Mononuclear cell (primary cell): ENCODE results near the gene FAM53C. TPM values are rescaled to one million over a fixed set of nuclear protein-coding genes. Genes with fewer than 3 reads are reported as not detected.
"Not testable (repeated sequence)": the region's sequence is repeated elsewhere in the genome, so short reads cannot be mapped to it uniquely, and the experiment has no call there.

Experiments used
- H3K27me3 ChIP-seq: 2 replicates; pipeline ENCODE4 v1.6.0; 2011; ENCODE audit warnings: low read length, control low read depth; ENCODE audit not compliant: insufficient read depth
- H3K4me1 ChIP-seq: 2 replicates; pipeline ENCODE4 v1.5.1; 2011; ENCODE audit warnings: mild to moderate bottlenecking, low read length, control low read depth; ENCODE audit not compliant: insufficient read depth
- H3K4me3 ChIP-seq: 2 replicates; pipeline ENCODE4 v1.5.1; 2011; ENCODE audit warnings: mild to moderate bottlenecking, low read length, moderate library complexity
- H3K9me3 ChIP-seq: 2 replicates; pipeline ENCODE4 v1.5.1; 2011; ENCODE audit warnings: low read depth, mild to moderate bottlenecking, control low read depth, low read length
- total RNA-seq: library from RNA; depleted of rRNA; stranded (reverse); fragments of >200 nt; gene quantifications from one replicate; pipeline ENCODE4 v1.2.3, GENCODE V29; 2012

The FAM53C gene
- 72.2 TPM for total RNA-seq

DNA sequence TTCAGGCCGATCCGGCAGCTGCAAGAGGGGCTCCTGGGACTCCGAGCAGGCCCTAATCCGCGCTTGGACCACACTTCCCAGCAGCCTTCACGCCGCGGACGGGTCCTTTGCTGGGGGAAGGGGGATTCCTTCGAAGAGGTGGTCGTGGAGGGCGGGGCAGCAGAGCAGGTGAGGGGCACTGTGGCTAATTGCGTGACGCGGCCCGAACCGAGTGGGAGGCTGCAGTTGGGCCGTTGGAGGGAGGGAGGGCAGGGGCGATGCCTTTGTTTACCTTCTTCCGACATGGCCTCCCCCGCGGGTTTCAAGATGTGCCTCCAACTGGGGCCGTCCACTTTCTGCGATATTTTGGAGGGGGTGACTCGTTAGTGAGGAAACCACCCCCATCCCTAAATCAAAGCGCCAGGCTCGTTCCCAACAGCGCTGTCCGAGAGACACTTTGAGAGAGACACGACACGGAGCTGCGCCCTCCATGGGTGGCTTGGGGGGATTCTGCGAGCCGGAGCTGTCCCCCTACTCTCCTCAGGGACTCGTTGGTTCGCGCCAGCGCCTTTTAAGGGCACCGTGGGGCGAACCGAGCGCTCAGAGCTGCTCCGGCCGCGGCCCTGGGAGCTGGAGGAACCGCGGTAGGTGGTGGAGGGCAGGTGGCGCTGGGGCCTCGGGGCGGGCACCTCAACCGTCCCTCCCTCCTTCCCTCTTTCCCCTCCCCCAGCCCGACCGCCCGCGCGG is at the start of gene FAM53C:
TSS of gene FAM53C (plus strand) at position 582 of the 726 bp plus-strand sequence. CDS start 3,070 bp downstream, outside the sequence.
- H3K27me3 ChIP-seq, result no peaks in the 10 kb centered on the region
- H3K4me1 ChIP-seq, result peaks cover 35% of the 10 kb centered on the region
- H3K4me3 ChIP-seq, result peak within 1 kb of the TSS; percentile 81
- no peaks in the 10 kb centered on the region for H3K9me3 ChIP-seq

DNA sequence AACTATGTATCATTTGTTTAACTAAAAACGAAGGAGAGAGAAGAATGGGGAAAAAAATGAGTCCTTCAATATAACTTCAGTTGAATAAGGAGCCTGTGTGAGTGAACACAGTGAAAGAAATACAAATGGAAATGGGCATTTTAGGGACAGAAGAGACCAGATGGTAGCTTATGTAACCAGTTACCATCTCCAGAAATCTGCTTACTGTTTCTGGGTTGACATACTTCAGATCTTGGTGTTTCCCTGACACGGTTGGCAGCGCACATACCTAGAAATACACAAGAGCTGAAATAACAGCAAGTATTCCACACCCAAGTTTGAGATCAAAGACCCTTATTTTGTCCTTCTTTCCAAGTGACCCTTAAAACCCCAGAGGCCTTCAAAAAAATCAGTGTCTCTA is 48.8 kb upstream of the FAM53C start:
- Histone ChIP-seq H3K27me3 (no peaks in the 10 kb centered on the region), H3K9me3 (no peaks in the 10 kb centered on the region), H3K4me1 (peaks cover 3% of the 10 kb centered on the region), H3K4me3 (no peak overlapping the region)

DNA sequence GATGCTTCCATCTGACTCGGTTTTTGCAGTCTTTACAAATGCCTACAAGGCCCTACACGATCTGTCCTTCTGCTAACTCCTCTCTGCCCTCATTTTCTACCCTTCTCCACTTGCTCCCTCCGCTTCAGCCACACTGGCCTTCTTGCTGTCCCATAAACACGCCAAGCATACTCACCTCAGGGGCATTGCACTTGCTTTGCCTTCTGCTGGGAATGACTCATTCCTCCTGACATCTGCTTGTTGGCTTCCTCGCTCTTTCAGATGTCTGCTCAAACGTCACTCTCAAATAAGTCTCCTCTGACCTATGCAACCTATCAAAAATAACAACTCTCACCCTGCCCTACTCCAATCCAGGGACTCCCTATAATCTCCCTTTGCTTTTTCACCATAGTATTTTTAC is 34.7 kb upstream of the FAM53C start:
- Histone ChIP-seq H3K9me3 (no peaks in the 10 kb centered on the region), H3K27me3 (no peaks in the 10 kb centered on the region), H3K4me1 (no peaks in the 10 kb centered on the region), H3K4me3 (no peak overlapping the region)

DNA sequence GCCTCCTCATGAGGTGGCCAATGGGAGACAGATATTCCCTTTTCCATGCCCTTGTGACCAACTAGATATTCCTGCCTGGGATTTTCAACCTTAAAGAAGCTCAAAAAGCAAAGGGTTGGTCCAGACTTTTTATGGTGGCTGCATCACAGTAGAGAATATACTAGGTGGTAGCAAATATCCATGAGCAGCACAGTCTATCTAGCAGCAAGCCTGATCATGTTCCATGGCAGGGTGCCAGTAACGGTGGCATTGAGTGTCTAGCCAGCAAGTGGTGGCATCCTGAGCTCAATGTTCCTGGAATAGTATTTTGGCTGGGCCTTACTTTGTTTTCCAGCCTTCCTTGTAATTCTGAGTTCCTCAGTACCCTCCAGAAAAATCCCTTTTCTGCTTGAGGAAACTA is 32.3 kb upstream of the FAM53C start:
- Histone ChIP-seq H3K9me3 (no peaks in the 10 kb centered on the region), H3K4me3 (no peak overlapping the region), H3K27me3 (no peaks in the 10 kb centered on the region), H3K4me1 (no peaks in the 10 kb centered on the region)

DNA sequence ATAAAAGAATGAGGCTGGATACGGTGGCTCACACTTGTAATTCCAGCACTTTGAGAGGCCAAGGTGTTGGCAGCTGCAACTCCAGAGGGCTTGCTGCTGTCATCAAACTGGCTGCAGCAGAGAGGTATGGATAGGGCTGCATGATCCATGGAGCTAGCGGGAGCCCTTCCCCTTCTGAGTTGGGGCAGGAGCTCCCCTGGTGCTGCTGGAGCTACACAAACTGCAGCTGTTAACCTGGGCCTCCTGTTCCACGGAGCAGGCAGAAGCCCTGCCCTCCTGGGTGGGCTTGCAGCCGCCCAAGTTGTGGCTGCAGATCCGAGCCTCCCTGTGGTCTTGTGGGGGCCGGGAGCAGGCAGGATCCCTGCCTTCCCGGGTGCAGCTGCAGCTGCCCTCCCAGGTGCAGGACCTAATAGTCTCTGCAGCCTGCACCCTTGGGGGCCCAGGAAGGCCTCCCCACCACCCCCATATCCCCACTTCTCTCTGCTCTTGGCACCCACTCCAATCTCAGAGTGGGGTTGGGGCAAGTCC is 22.3 kb upstream of the FAM53C start:
- H3K9me3 ChIP-seq, result no peaks in the 10 kb centered on the region
- no peaks in the 10 kb centered on the region for H3K27me3 ChIP-seq
- no peak overlapping the region for H3K4me3 ChIP-seq
- H3K4me1 ChIP-seq, result no peaks in the 10 kb centered on the region

DNA sequence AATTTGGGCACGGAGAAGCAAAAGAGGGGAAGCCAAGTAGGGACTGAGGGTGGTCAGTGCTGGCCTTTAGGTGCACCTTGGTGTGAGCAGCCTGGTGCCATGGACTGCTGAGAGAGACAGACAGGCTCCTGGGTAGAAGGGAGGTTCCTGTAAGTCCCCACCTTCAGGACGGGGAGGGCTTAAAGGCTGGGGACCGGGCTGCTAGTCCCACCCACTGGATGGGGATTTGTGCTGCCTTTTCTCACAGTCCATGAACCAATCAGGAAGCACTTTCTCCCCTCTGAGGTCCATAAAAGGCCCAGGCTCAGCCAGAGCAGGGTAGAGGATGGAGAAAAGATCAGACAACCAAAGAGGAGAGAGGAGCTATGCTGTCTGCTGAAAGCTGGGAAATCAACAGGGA is 21.7 kb upstream of the FAM53C start:
- Histone ChIP-seq H3K27me3 (no peaks in the 10 kb centered on the region), H3K9me3 (no peaks in the 10 kb centered on the region), H3K4me1 (no peaks in the 10 kb centered on the region), H3K4me3 (no peak overlapping the region)

DNA sequence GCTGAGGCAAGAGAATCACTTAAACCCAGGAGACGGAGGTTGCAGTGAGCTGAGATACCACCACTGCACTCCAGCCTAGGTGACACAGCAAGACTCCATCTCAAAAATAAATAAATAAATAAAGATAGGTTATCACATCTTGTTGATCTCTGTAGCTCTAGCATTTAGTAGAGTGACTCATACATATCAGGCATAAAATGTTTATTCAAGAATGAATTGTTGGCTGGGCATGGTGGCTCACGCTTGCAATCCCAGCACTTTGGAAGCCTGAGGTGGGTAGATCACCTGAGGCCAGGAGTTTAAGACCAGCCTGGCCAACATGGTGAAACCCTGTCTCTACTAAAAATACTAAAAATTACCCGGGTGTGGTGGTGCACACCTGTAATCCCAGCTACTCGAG is 19.9 kb upstream of the FAM53C start:
- not testable (repeated sequence) for H3K4me1 ChIP-seq, H3K27me3 ChIP-seq, H3K9me3 ChIP-seq

DNA sequence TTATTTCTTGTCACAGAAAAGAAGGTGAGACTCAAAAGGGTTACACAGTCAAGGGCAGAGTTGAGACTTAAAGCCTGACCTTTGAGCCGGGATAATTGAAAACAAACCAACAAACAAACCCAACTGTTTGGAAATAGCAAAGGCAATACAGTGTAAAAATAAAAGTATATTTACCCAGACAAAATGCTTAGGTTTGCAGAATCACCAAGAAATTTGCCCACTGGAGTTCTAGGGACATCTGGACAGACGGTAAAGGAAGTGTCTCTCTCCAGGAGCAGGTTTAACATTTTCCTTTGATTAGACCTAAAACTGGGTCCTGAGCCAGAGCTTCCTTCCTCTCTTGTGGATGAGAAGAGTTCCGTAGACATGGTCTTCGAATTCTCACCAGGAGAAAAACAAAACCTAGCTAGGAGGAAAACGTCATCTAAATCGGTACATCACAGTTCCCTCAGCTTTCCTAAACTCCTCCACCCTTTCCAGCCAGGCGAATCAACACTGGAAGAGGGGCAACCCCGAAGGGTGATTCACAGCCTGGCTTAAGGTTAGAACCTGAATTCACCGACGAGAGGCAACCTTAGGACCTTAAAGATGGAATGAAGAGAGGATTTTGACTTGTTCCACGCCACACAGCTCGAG is 7.1 kb upstream of the FAM53C start:
- Histone ChIP-seq H3K4me3 (peak overlapping the region; percentile 52), H3K9me3 (no peaks in the 10 kb centered on the region), H3K4me1 (peaks cover 18% of the 10 kb centered on the region), H3K27me3 (no peaks in the 10 kb centered on the region)

More for the DNA sequence above, 19.9 kb upstream of the FAM53C start:
- not testable (repeated sequence) for H3K4me3 ChIP-seq

DNA sequence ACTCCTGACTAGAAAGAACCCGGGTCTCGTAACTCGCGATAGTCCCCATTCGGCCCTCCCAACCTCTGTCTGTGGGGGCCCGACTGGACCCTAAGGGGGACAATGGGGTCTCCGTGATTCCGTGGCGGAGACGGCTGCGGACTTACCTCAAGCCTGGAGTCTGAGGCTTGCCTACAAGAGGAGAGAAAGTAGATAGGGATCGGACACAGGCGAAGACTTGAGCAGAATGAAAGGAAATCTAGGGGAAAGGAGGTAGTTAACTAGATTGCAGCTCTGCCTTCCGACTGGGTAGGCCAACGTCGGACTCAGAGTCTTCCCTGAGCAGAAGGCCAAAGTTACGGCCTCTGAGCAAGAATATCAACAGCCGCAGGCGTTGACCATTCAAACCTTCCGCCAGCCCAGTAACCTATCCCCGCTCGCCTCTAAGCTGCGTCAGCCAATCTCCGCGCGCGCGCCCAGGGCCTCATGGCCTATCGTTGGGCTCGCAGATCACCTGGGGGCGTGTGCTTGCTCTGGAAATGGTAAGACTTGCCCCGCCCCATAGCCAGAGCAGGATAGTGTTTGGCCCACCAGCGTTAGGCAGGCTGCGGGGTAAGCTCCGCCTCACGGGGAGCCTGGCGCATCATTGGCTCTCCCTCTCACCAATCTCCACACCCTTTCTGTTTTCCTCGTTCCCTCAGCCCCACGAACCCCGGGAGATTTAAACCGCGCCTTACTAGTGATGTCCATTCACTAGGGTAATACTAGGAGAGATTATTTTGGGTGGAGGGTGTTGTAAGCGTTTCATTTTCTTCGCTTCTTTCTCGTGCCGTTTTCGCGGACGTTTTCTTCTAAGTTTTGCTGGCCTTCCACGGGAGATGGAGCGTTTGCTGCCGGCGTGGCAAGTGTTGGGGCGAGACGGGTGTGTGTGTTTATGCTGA is 6.4 kb upstream of the FAM53C start, which contains the start of gene CDC25C:
TSS of gene CDC25C (minus strand) at position 356 of the 920 bp plus-strand sequence. CDS start 624 bp downstream, outside the sequence.
- peak within 1 kb of the TSS; percentile 52 for H3K4me3 ChIP-seq
- H3K9me3 ChIP-seq, result no peaks in the 10 kb centered on the region
- peaks cover 20% of the 10 kb centered on the region for H3K4me1 ChIP-seq
- no peaks in the 10 kb centered on the region for H3K27me3 ChIP-seq

DNA sequence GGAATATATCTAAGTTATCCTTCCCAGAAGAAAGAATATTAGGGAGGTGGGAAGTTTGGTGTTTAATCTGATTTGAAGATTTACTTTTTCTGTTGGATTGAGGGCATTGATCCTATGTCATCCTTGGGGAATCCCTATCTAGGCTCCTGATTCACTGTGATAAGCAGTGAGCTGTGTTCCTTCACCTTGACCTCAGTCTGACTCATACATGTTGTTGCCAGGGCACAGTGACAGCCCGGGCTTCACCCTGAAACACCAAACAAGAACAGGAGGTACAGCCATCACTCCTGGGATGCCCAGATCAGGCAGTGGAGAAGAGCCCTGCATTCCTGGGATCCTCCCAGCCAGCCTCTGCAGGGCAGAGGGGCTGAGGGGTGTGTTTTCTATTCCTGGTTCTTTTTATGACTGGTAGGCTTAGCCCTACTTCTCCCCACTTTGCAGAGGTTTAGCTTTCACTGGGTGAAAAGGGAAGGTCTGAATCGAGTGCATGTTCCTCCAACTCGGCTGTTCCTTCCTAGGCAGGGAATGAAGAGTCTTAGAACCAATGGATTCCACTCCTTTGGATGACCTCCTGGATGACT is 3.1 kb upstream of the FAM53C start:
- no peaks in the 10 kb centered on the region for H3K9me3 ChIP-seq
- H3K27me3 ChIP-seq, result no peaks in the 10 kb centered on the region
- peaks cover 40% of the 10 kb centered on the region for H3K4me1 ChIP-seq
- no peak overlapping the region for H3K4me3 ChIP-seq

DNA sequence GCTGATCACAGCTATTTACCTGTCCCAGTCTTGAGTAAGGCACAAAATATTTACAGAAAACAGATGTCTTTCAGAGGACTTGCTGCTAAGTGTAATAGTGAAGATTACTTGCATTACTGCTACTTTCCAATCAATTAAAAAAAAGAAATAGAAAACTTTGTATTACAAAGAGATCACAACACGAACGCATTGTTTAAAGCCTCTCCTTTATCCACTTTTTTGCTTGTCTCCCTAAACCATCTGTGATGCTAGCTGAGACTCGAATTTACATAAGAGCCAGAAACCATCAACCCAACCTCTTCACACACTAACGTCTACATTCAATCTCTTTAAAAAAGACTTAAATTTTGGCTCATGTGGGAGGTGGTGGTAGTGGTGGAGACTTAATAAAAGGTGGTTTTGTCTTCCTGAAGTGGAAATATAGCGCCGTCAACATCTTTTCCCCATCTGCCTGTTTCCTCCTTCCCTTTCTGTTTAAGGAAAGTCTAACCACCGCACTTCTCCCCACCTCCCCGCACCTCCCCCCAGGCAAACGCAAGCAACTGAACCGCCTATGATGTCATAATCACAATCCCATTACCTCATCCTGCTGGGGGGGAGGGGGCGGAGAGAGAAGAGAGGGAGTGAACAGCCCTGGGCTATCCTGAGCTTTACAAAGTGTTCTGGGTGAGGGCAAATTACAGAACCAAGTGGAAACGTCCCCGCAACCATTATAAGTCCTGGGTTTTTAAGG is 948 bp upstream of the FAM53C start:
- Histone ChIP-seq H3K4me3 (peak overlapping the region; percentile 81), H3K4me1 (peaks cover 41% of the 10 kb centered on the region), H3K27me3 (no peaks in the 10 kb centered on the region), H3K9me3 (no peaks in the 10 kb centered on the region)

DNA sequence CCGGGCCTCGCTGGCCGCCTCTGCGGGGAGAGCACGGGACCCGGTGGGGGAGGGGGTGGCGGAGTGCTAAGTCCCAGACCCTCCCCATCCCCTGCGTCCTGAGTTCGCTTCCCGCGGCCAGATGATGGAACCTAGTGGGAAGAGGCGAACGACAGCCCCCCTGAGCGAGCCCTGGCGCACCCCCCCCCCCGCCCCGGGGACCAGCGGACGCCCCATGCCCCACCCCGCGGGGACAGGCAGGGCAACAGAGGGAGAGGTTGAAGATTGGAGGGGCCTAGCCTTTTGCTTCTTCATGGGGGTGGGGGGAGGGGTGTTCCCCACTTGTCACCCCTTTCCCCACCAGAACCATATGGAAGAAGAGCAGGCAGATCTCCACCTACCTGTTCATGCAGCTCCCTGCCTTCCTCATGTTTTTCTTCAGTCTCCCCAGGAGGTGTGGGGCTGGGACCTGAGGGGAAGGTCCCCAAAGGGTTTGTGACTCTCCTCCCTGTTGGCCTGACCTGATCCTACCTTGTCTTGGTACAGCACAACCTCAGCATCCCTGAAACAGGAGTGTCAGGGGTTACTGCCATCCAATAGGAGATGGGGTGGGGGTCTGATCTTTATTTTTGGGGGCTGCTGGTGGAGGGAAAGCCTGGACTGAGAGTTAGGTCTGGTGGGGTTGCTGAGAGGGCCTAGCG is 485 bp downstream of the FAM53C start:
- Histone ChIP-seq H3K4me1 (peaks cover 41% of the 10 kb centered on the region), H3K27me3 (no peaks in the 10 kb centered on the region), H3K4me3 (peak overlapping the region; percentile 81), H3K9me3 (no peaks in the 10 kb centered on the region)

DNA sequence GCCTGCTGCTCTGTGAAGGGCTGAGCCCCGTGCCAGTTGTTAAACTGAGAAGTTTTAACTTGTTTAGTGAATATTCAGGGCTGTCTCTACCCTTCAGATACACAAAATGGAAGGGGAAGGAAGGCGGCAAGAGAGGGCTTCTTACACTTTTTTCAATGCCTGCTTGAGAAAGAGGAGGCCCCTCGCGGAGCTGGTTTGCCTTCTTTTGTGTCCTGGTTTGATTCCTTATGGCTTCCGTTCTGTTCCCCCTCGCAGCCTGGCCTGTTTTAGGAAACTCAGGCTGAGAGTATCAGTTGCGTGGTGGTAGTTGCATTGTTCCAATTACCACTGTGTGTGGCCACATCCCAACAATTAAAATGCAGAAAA is 1.0 kb downstream of the FAM53C start:
- Histone ChIP-seq H3K4me3 (peak overlapping the region; percentile 81), H3K9me3 (no peaks in the 10 kb centered on the region), H3K4me1 (peaks cover 46% of the 10 kb centered on the region), H3K27me3 (no peaks in the 10 kb centered on the region)

DNA sequence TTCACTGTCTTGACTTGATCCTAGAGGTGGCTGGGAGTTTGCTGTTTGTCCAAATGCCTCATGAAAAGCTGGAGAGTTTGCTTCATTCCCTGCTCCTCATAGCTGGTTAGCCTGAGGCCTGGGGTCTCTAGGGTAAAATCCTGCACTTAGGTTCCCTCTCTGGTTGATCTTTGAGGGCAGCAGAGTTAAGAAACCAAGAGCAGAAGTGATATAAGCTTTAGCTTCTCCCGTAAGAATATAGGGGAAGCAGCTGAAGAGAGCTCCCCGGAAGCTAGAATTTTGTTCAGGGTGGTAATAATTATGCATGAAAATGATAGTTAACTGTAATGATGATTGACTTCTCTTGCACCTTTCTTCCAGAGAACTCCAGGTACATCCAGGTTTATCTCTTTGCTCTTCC is 1.4 kb downstream of the FAM53C start:
- no peaks in the 10 kb centered on the region for H3K9me3 ChIP-seq
- H3K27me3 ChIP-seq, result no peaks in the 10 kb centered on the region
- peaks cover 46% of the 10 kb centered on the region for H3K4me1 ChIP-seq
- peak overlapping the region; percentile 81 for H3K4me3 ChIP-seq
